Brain microvascular endothelial cell (primary cell): Measurements from ENCODE around the gene TELO2.
A peak's percentile ranks its signal among the peaks of the same experiment; 100 is the strongest.

ENCODE experiments used
- DNase-seq: peaks from one replicate; pipeline ENCODE4 v3.0.0-alpha.2; 2020
- H3K27ac ChIP-seq: fragments of 250-450 bp; sonication (Bioruptor Pico); 2 replicates; pipeline ENCODE4 v1.5.1; 2020; ENCODE audit warnings: mild to moderate bottlenecking, moderate library complexity
- H3K27me3 ChIP-seq: fragments of 250-450 bp; sonication (Bioruptor Pico); replicated peaks from 2 replicates; pipeline ENCODE4 v1.5.1; 2020; ENCODE audit warnings: mild to moderate bottlenecking
- H3K36me3 ChIP-seq: fragments of 250-450 bp; sonication (Bioruptor Pico); replicated peaks from 2 replicates; pipeline ENCODE4 v1.5.1; 2020; ENCODE audit warnings: mild to moderate bottlenecking
- H3K4me3 ChIP-seq: 2 replicates; pipeline ENCODE4 v1.5.1; 2011; ENCODE audit warnings: low read depth, mild to moderate bottlenecking, control low read depth, low read length, moderate library complexity
- CTCF ChIP-seq: IDR thresholded peaks from 2 replicates; pipeline ENCODE4 v1.5.1; 2011; ENCODE audit warnings: low read depth, mild to moderate bottlenecking, moderate library complexity, low read length, control low read depth, inconsistent platforms; ENCODE audit errors: missing control alignments
- in situ Hi-C: cut with HindIII; loops from 2 replicates; pipeline ENCODE4 v1.10.0; 2017; ENCODE audit warnings: low sequenced_read_pairs, low pct_ligation_motif_present

Gene TELO2

GRCh38 chr16:1510272-1510671, 17.1 kb downstream of the TELO2 start:
- in situ Hi-C loops, result no loop called here
- no peaks in the 10 kb centered on the region for H3K27me3 ChIP-seq

GRCh38 chr16:1510941-1511351, 17.8 kb downstream of the TELO2 start:
- DNase-seq, result no peak
- in situ Hi-C loops, result no loop called here
- Histone ChIP-seq H3K27ac (no peak overlapping the region), H3K4me3 (no peak overlapping the region), H3K36me3 (peaks cover 4% of the 10 kb centered on the region), H3K27me3 (no peaks in the 10 kb centered on the region)
- TF ChIP-seq CTCF, result peak; percentile 7

More at GRCh38 chr16:1510272-1510671, 17.1 kb downstream of the TELO2 start:
- no peak overlapping the region for H3K27ac ChIP-seq
- DNase-seq, result no peak
- H3K4me3 ChIP-seq, result no peak overlapping the region
- no peak for TF ChIP-seq CTCF
- H3K36me3 ChIP-seq, result peaks cover 4% of the 10 kb centered on the region

GRCh38 chr16:1511662-1512569, 18.8 kb downstream of the TELO2 start:
- in situ Hi-C loops, result no loop called here
- no peak for TF ChIP-seq CTCF
- no peak overlapping the region for H3K4me3 ChIP-seq
- H3K27ac ChIP-seq, result no peak overlapping the region
- peaks cover 4% of the 10 kb centered on the region for H3K36me3 ChIP-seq
- DNase-seq, result no peak
- H3K27me3 ChIP-seq, result no peaks in the 10 kb centered on the region

- no peaks in the 10 kb centered on the region for H3K27me3 ChIP-seq
- DNase-seq, result no peak
- no peak overlapping the region for H3K4me3 ChIP-seq
- no peak for TF ChIP-seq CTCF
- in situ Hi-C loops, result no loop called here
- H3K36me3 ChIP-seq, result peaks cover 4% of the 10 kb centered on the region
- no peak overlapping the region for H3K27ac ChIP-seq
Observed at GRCh38 chr16:1512774-1513173, 19.6 kb downstream of the TELO2 start.

GRCh38 chr16:1514507-1514906, 21.3 kb downstream of the TELO2 start:
- Histone ChIP-seq H3K27ac (no peak overlapping the region), H3K27me3 (no peaks in the 10 kb centered on the region), H3K36me3 (peaks cover 4% of the 10 kb centered on the region), H3K4me3 (no peak overlapping the region)
- DNase-seq, result no peak
- TF ChIP-seq CTCF, result no peak
- in situ Hi-C loops, result no loop called here
